Fibroblast of peridontal ligament (primary cell): ENCODE data around the gene SETBP1.
A peak's percentile ranks its signal among the peaks of the same experiment; 100 is the strongest.

Experiments
- DNase-seq: peaks from one replicate; pipeline ENCODE4 v3.0.0-alpha.2; 2010; ENCODE audit errors: extremely low read depth

Gene SETBP1

DNA sequence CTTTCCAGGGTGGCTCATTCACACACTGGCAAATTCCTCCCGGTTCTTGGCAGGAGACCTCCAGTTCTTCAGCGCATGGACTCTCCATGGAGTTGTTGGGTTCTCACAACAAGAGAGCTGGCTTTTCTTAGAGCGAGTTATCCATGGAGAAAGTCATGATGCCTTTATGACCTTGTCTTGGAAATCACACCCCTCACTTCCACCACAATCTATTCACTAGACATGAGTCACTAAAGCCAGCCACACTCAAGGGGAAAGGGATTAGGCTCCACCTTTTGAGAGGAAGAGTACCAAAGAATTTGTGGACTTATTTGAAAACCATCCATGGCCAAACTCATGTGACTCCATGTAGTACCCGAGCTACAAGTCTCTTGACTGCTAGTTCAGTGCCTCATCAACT, 160.5 kb downstream of the SETBP1 start:
- DNase-seq = no peak

DNA sequence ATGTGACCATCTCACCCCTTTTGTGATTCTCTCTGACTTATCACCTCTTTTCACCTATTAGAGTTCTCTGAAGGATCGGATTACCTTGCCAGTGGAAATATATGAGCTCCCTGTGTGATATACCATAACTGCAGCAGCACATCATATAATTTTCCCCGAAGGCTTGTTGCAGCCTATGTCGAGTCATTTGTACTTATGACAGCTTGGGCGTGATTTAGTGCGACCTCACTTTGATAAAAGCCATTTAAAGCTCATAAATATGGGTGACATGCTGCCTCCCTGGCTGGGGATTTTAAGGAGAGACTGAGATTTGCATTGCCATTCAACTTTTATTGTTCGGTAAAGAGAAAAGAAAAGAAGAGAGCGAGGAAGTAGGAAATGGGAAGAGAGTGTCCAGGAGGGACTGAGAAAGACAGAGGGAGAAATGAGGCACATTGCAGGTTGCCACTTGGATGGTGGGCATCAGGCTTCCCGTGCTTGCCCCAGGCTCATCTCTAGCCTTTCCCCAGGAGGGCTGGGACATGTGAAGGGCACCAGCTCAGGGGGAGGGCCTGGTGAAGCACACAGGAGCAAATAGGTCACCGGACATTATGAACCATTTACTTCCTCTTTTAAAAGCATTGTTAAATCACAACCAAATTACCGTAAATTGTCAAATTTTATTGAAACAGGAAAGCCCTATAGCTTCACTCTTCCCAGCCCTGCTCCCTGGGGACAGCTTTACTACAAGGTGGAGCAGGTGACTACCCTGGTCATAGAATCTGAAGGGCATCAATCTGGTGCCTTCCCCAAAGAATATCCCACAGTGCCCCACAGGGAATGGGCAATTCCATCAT, 161.3 kb downstream of the SETBP1 start:
- no peak for DNase-seq

DNA sequence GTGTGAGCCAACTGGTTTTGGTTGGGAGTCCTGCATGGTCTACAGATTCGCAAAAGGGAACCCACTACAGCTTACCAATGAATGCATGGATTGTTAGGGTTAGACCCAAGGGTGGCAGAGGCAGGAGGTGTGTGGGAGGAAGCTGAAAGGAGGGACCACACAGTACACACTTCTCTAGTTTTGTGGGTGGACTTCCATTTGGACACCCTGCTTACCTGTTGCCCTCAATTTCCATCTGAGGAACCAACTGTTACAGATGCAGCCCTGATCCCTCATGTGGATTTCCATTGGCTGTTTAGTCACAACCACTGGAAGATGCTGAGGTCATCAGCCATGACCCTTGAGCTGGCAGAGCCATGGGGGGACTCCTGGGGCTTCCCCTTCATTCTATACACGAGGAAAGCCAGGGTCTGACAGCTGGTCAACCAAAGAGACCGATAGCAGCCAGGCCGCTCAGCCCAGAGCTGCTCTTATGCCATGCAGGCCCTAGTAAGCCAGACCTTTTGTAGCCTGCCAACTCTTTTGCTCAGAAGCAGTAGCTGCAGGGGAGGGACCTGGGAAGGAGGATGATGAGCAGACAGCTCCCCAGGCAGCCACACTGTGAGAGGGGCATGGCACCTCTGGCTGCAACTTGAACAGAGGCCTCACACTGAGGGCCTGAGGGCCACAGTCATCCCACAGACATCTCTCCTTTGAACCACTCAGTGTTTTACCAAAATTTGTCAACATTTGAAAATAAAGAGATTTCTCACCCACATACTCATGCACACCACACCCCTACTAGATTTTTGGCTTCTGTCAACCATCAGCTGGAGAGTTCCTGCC, 162.1 kb downstream of the SETBP1 start:
- no peak for DNase-seq

DNA sequence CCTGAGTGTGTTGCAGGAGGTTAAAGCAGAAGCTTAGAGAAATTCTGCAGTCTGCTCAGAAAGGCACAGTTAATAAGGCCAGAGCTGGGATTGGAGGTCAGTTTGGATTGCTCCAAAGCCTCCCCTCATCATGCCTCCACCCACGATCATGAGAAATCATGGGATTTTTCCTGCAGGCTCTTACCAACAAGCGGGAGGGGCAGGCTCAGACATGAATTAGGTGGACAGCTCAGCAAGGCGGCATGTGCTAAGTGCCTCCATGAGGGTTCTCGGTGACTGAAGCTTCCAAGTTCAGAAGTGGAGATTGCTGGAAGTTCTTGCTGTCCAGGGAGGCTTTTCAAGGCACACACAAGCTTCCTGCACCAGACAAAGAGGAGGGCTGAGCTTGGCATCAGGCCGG, 163.8 kb downstream of the SETBP1 start:
- no peak for DNase-seq

DNA sequence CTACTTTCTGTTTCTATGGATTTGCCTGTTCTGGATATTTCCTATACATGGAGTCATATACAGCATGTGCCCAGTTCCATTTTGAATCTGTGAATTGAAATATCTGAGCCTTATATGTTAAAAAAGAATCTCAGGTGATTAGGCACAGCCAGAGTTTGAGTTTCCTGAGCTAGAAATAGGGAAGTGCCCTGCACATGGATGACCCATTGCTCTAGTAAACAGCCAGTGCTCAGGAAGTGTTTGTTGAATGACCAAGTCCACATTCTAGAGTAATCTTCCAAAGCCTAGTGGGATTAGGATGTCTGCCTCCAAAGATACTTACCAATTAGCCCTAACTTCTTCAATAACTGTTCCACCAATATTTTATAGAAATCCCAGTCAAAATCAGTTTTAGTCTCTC, 165.8 kb downstream of the SETBP1 start:
- no peak for DNase-seq

DNA sequence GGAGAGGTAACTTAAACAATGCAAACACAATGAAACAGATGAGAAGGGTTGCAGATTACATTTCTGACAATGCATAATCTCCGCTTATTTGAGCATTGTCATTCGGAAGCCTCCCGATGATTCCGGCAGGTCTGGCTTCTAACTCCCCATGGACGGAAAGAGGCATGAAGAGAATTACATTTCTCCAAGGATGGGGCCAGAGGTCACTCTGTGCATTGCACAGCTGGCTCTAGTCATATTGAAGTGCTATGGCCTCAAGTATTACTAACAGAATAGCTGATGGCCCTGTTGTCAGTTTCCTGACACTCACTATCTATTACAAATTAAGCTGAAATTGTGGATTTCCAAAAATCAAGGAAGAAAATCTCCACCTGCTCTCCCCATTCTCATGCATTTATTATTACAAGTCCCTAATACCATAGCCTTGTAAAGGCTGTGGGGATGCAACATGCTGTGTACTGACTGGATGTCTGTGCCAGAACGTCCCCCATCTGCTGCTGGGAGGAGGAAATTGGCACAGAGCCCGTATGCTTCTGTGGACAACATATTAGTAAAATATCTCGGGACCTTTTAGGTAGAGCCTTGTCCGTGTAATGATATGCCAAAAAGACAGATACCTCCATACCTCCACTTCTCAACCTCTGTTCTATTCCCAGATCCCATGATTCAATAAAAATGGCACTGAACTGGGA, 168.1 kb downstream of the SETBP1 start:
- no peak for DNase-seq

DNA sequence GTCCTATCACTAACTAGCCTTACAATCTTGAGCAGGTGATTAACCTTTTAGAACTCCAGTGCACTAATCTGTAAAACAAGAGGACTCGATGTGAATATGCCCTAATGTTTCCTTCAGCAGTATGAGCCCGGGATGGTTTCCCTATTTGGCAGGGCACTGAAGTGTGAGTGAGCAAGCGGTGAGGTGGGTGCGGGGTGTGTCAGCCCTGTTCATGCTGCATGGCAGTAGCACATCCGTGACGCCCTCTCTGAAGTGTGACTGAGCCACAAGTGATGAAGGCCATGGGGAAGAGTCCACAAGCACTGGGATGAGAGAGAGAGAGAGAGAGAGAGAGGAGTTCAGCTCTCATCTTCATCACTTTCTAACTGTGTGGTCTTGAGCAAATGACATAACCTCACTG, 168.7 kb downstream of the SETBP1 start:
- DNase-seq = no peak

DNA sequence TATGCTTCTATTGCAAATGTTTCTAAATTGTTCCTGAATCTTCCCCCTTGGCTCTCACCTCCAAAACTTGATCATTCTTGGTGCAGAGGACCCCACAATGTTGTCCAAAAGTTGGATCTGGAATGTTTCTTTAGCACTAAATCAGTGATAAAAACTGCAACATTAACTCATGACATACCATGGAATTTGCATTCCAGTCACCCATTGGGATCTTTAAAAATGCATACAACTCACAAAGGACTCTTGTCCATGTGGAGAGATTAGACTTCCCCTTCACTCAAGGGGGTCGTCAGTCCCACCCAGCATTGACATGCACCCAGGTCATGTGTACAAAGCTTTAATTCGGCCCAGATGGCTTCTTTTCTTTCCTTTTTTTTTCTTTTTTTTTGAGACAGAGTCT, 169.3 kb downstream of the SETBP1 start:
- no peak for DNase-seq

DNA sequence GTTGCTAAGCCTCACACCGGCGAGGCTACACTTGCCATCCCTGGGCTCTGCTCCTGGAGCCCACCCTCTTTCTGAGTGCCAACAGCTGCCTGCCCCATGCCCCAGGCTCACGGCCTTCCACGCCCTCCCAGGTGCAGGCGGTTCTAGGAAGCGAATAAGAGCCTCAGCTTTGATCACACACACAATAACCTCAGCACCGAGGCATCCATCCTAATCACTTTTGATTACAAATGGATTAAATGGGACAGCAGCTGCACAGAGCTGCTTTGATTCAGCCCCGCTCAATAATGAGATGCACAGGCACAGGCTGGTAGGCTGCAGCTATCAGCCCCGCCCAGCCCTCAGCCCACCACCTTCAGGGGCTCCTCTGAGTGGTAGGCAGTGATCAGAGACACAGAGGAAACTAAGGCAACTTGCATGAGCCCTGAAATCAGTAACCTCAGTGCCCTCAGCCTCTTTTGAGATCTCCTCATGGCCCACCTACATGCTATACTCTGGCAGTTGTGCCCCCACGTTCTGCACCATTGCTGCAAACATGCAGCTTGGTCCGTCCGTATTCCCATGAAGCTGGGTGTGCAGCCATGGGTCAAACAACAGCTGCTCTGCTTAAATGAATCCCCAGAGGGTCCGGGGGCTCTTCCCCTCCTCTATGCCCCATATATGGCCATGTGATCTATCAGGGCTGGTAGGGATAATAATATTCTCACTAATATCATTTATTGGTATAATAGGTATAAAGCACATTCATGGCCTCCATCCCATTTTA, 171.4 kb downstream of the SETBP1 start:
- DNase-seq = no peak

DNA sequence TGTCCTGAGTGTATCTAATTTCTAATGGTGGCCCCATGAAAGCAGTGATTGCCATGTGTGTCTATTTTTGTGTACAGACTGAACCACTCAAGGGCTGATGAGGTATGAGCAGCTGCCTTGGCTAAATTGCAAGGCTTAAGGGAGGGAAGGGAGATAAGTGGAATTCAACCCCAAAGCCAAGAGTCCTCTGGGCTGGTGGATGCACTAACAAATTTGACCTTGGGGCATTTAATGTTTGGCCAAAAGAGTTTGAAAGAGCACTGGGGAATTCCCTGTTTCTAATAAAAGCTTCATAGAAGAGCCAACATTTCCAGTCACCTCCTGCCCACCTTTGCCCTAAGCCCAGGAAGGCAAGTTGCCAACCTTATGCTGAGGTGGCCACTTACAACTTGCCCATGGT, 172.1 kb downstream of the SETBP1 start:
- DNase-seq = peak; percentile 76

DNA sequence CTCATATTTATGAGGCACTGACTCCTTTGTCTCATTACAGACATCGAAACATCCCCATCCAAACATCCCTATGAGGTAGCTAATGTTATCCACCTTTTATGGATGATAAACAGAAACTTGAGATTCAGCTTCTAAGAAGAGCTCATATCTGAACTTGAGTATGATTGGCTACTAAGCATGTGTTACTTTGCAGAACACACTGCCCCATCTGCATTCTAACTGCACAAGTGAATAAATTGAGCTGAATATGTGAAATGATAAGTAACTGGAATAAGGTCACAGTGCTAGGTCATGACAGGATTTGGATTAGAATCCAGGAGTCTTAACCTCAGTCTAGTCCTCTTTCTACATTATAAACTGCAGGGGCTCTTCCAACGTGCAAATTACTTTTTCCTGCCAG, 172.7 kb downstream of the SETBP1 start:
- DNase-seq = no peak

DNA sequence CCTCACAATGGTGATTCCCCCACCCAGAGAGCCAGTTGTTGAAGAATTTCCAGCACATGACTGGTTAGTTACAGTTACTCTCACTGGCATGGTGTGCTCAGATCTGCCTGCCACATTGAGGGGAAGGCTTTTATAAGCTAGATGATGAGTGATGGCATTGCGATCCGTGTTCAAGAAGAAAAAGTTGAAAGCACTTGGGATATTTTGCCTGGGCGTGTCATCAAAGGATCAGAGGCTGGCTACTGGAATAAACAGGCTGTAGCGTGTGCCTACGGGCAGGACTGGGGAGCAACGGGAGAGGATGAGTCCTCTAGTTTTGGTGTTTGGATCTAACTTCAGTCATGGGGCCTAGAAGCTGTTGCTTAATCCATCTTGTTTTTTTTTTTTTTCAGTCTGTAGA, 175.0 kb downstream of the SETBP1 start:
- DNase-seq = no peak

DNA sequence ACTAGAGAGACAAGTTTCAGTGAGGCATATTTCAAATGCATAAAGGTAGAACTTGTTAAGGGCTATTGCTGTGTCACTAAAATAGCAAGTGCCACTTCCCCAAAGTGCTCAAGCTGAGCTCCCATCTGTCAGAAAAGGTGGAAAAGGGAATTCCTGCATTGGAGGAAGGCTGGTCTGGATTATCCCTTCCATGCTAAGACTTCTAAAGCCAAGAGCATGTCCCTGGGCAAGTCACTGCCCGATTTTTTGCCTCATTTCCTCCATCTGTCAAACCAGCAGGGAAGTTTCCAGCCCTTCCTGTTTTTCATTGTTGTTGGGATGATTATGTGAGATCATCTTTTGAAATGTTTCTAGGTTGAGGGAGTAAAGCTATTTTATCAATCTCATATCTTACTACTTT, 175.5 kb downstream of the SETBP1 start:
- no peak for DNase-seq

DNA sequence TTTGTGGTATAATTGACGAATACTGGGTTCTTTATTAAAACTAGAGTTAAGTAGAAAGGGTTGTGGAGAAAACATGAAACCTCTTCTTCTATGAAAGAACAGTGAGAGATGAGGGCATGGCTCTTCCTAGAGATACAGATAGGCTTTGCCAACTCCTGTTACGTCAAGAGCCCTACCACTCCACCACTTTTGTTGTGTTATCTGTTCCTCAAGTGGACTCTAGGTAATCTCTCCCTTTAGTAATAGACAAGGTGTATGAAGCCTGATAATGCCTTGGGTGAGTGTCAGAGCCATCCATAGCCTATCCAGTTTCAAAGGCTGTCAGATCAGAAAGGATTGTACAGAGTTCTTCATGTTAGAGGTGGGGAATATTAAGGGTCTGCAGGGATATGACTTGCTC, 176.4 kb downstream of the SETBP1 start:
- no peak for DNase-seq

DNA sequence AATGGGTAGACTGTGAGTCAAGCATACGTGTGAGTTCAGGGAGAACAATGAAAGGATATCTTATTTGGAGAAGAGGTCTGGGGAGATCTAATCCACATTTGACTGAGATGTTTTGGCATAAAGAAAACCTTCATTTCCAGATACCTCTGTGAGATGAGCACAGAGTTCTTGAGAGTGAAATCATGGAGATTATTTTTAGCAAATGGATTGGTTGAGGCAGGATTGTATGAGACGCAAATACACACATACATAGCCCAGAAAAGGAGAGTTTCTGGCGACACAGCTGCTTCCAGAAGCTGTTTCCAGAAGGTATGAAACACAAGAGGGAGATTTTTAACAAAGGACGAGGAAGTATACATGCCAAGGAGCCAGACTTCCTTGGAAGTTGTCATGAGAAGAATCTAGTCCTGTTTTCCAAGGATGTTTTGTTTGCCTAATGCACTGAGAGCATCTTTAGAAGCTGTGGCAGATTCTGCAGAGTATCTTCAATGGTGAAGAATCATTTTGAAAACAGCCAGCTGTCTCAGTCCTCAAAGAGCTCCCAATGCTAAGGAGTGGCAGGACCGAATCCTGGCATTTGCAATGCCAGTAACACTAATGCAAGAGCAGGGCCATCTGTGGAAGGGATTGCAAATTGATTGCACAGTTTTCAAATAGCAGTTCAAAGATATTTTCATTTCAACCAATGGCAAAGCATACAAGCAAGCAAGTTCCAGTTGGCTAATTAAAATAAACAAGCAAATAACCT, 177.2 kb downstream of the SETBP1 start:
- no peak for DNase-seq

DNA sequence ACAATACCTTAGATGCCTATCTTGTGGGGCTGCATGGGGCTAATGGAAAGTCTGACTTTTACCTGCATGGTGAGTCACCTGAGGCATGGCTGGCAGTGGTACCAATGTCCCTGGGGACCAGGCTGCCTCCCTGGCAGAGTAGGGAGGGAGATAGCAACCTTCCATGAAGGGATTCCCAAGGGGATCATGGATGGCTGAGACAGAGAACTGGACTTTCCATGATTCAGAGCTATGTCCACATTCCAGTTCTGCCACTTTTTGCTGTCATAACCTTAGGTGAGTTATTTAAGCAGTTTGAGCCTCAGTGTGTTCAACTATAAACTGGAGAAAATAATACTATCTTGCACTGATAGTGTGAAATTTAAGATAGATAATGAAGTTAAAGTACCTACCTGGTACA, 178.6 kb downstream of the SETBP1 start:
- no peak for DNase-seq

DNA sequence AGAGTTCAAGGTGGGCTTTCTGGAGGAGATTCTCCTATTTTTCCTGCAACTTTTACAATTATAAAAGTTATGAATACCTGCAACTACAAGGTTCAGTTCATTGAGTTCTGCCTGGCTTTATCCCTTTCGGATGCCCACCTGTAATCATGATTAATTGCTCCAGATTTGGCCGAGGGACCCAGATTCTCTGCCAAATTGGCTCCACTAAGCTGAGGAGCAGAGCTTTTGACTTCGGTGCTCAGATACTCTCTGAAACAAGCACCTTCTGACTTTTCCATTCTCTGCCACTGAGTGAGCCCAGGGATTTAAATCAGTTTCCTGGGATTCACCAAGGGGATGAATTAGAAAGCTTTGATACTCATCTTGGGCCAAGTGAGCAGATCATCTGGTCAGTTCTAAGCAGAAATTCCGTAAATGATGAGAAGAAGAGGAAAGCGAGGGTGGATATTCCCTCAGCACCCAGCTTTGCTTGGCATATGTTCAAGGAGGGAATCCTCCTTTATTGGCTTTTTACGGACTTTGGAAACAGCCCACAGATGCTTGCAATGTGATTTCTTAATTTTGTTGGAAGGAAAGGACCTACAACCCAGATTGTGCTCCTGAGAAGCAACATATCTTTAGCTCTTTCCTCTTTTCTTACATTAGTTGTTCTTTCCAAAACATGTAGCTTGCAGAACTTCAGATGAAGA, 179.2 kb downstream of the SETBP1 start:
- DNase-seq = no peak

DNA sequence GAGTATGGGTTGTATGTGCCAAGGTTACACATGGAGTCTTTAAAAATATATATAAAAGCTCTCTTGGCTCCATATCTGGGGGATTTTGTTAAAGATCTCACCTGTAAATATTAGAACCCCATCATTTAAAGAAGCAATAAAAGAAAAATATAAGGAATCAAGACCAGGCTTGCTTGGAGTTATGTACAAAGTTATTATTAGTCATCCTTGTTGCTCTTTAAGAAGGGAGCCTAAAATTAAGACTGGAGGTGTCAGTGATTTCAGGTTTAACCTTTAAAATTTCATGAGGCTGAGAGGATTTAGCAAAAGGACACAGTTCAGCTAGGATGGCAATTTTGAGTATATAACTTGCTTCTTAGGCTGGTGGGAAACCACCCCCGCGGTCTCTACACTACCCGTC, 181.4 kb downstream of the SETBP1 start:
- DNase-seq = no peak

DNA sequence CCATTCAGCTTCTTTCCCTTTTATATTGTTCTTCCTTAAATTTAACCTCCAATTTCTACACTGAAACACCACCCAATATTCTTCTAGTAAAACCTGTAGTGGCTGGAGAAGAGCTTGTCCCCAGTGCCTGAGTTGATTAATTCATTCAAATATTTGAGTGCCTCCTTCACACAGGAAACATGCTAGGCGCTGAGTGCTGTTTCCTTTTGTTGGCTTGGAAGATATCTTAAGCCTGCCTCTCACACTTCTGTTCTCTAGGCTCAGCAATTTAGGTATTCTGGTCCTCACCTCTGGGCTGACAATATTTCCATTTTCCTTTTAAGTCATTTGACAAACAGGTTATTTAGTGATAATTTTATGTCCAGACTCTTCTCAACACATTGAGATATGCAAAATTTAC, 185.4 kb downstream of the SETBP1 start:
- no peak for DNase-seq

DNA sequence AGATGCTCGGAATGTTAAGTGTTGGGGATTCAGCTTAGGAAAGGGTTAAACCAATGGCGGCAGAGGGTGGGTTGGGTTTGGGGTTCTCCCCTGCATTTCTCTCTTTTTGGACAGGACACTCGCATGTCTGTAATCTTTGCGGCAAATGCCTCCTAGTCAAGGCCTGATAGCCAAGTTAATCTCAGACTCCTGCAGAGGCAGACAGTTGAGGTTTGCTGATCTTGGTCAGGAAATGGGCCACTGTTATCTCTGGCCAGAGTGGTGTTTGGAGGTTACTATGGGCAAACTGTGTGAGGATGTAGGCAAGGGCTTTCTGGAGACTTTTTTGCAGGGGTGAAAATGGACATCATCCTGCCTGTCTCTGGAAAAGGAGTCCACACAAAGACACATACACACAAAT, 188.8 kb downstream of the SETBP1 start:
- DNase-seq = no peak
